GM21390 (cell line): ENCODE results near the gene FAM219B.

Source experiments
- ATAC-seq: cut with Tn5 transposase; IDR thresholded peaks from one replicate; pipeline ENCODE4 v1.9.1; 2021; ENCODE audit not compliant: unreplicated experiment

FAM219B gene

GRCh38 chr15:74850393-74850792 is 56.3 kb downstream of the FAM219B start:
- no peak for ATAC-seq
